HepG2 (cell line): ENCODE results near the gene OPN1SW. TPM values are rescaled to one million over a fixed set of nuclear protein-coding genes. Genes with fewer than 3 reads are reported as not detected.
A peak's percentile ranks its signal among the peaks of the same experiment; 100 is the strongest.

Experiments
- DR1 ChIP-seq: sonication (generic); formaldehyde crosslinking; IDR thresholded peaks from 2 replicates; pipeline ENCODE4 v1.8.0; 2021; ENCODE audit warnings: mild to moderate bottlenecking, missing genetic modification reagents, inconsistent platforms
- IRX3 ChIP-seq: sonication (generic); formaldehyde crosslinking; IDR thresholded peaks from 2 replicates; pipeline ENCODE4 v1.8.1; 2023; ENCODE audit warnings: mild to moderate bottlenecking, low read depth, missing genetic modification reagents, borderline replicate concordance
- MED1 ChIP-seq: sonication (generic); formaldehyde crosslinking; IDR thresholded peaks from 2 replicates; pipeline ENCODE4 v1.4.0; 2020; ENCODE audit warnings: missing genetic modification reagents
- MZF1 ChIP-seq: sonication (generic); formaldehyde crosslinking; IDR thresholded peaks from 2 replicates; pipeline ENCODE4 v1.8.1; 2023; ENCODE audit warnings: mild to moderate bottlenecking, missing genetic modification reagents, borderline replicate concordance
- NAIF1 ChIP-seq: sonication (generic); formaldehyde crosslinking; IDR thresholded peaks from 2 replicates; pipeline ENCODE4 v1.5.0; 2020; ENCODE audit warnings: mild to moderate bottlenecking, missing genetic modification reagents, borderline replicate concordance
- PTBP1 ChIP-seq: fragments of 200-400 bp; formaldehyde crosslinking; IDR thresholded peaks from 2 replicates; pipeline ENCODE4 v1.6.1; 2018; ENCODE audit warnings: low read length, low read depth; ENCODE audit not compliant: poor library complexity, severe bottlenecking
- RFX3 ChIP-seq: IDR thresholded peaks from 2 replicates; pipeline ENCODE4 v1.6.1; 2016; ENCODE audit warnings: missing biosample characterization, missing genetic modification reagents
- RXRB ChIP-seq: IDR thresholded peaks from 2 replicates; pipeline ENCODE4 v1.6.1; 2016; ENCODE audit warnings: borderline replicate concordance, missing genetic modification reagents, missing compliant biosample characterization
- ZNF225 ChIP-seq: sonication (generic); formaldehyde crosslinking; IDR thresholded peaks from 2 replicates; pipeline ENCODE4 v1.4.0; 2020; ENCODE audit warnings: mild to moderate bottlenecking, missing genetic modification reagents
- ZNF670 ChIP-seq: sonication (generic); formaldehyde crosslinking; IDR thresholded peaks from 2 replicates; pipeline ENCODE4 v1.8.0; 2022; ENCODE audit warnings: mild to moderate bottlenecking, missing genetic modification reagents, borderline replicate concordance
- ZNF746 ChIP-seq: sonication (generic); formaldehyde crosslinking; IDR thresholded peaks from 2 replicates; pipeline ENCODE4 v1.8.0; 2022; ENCODE audit warnings: mild to moderate bottlenecking, missing genetic modification reagents
- polyA plus RNA-seq, 8 experiments: library from polyadenylated mRNA; depleted of rRNA in 3 of 8; stranded (reverse) in 7 of 8; unstranded in 1 of 8; fragments of >200 nt; fragmentation: Illumina TruSeq in 4 of 8; extraction: Trizol in 4 of 8; gene quantifications; 2 replicates each; pipeline versions ENCODE4 v1.2.1 to v1.2.3, GENCODE V29; 2011 to 2016; ENCODE audit warnings: low read depth in 4 of 8, missing spikeins in 1 of 8, mixed read lengths in 1 of 8; ENCODE audit not compliant: insufficient read depth in 1 of 8
- total RNA-seq, 5 experiments: library from RNA; depleted of rRNA; stranded (reverse); fragments of >200 nt; fragmentation: Illumina TruSeq; extraction: Trizol; gene quantifications; 2 replicates each; pipeline ENCODE4 v1.2.3, GENCODE V29; 2016; ENCODE audit warnings: low read depth in 1 of 5
- TF ChIP-seq, protein P1 (sequence below): sonication (generic); formaldehyde crosslinking; IDR thresholded peaks from 2 replicates; pipeline ENCODE4 v1.8.1; 2023; ENCODE audit warnings: mild to moderate bottlenecking, inconsistent platforms, moderate library complexity, missing genetic modification reagents, borderline replicate concordance
- TF ChIP-seq, protein P2 (sequence below): sonication (generic); formaldehyde crosslinking; IDR thresholded peaks from 2 replicates; pipeline ENCODE4 v1.5.1; 2020; ENCODE audit warnings: missing genetic modification reagents, mild to moderate bottlenecking, borderline replicate concordance
- TF ChIP-seq, protein P3 (sequence below): sonication (generic); formaldehyde crosslinking; IDR thresholded peaks from 2 replicates; pipeline ENCODE4 v1.4.0; 2020; ENCODE audit warnings: mild to moderate bottlenecking, missing genetic modification reagents
- TF ChIP-seq, protein P4 (sequence below): sonication (generic); formaldehyde crosslinking; IDR thresholded peaks from 2 replicates; pipeline ENCODE4 v1.9.0; 2021; ENCODE audit warnings: missing genetic modification reagents, mild to moderate bottlenecking, borderline replicate concordance
- TF ChIP-seq, protein P5 (sequence below): sonication (generic); formaldehyde crosslinking; IDR thresholded peaks from 2 replicates; pipeline ENCODE4 v1.8.0; 2022; ENCODE audit warnings: missing genetic modification reagents, mild to moderate bottlenecking, borderline replicate concordance
- TF ChIP-seq, protein P6 (sequence below): sonication (generic); formaldehyde crosslinking; IDR thresholded peaks from 2 replicates; pipeline ENCODE4 v1.4.0; 2020; ENCODE audit warnings: missing genetic modification reagents

OPN1SW gene
- total and polyA plus RNA-seq, 2 of the 13 experiments (the other 11 are each of a cell fraction or from before 2014, with no cell fraction given) = not detected

DNA sequence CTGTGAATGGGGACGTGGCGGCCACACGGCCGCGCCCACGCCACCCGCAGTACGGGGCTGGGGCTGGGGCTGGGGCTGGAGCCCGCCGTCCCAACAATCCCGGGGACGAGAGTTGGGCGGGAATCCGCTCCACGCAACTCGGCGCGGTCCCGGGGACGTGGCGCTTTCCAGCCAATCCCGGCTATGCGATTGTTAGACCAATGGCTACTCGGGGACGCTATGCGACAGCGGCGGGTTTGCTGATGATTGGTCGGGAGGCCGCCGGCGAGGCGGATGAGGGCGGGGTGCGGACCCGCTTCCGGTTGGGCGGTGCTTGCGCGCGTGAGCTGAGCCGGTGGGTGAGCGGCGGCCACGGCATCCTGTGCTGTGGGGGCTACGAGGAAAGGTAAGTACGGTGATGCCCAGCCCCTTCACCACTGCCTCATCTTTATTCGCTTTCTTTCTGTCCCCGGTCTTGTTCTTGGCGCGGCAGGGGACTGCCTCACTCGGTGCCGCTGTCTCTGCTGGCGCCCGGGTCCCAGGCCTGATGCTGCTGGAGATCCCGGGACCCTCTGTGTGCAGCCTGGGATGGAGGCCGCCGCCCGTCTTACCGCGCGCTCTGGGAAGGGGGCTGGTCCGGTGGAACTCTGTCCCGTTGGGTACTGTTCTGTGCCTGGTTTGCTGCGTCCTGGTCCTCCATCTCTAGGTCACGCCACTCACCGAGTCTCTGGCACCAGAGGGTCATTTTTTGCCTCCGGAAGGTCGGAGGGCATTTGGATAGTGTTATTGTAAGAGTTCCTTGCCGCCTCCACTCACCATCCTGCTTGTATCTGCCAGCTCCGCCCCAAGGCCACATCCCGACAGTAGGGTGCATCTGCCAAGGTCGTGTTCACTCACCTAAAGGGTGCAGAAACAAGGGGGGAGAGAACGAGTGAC, 36.3 kb downstream of the OPN1SW start, which contains the start of gene CALU (continued):
- TF ChIP-seq, protein P1, sequence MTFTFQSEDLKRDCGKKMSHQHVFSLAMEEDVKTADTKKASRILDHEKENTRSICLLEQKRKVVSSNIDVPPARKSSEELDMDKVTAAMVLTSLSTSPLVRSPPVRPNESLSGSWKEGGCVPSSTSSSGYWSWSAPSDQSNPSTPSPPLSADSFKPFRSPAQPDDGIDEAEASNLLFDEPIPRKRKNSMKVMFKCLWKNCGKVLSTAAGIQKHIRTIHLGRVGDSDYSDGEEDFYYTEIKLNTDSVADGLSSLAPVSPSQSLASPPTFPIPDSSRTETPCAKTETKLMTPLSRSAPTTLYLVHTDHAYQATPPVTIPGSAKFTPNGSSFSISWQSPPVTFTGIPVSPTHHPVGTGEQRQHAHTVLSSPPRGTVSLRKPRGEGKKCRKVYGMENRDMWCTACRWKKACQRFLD (CRISPR knock-in tag) = peak; percentile 67; the same call in 1 of the 2 replicates
- TF ChIP-seq RXRB (CRISPR knock-in tag) (peak; percentile 43; the same call in 1 of the 2 replicates), DR1 (0 out of 2 replicates have a peak, but pooled peaks have one; percentile 45), MZF1 (CRISPR knock-in tag) (peak; percentile 33; the same call in 1 of the 2 replicates), ZNF746 (CRISPR knock-in tag) (no peak; the same call in none of the 2 replicates), RFX3 (CRISPR knock-in tag) (no peak), ZNF225 (CRISPR knock-in tag) (no peak; the same call in 1 of the 2 replicates), PTBP1 (no peak), IRX3 (CRISPR knock-in tag) (0 out of 2 replicates have a peak, but pooled peaks have one; percentile 60), NAIF1 (CRISPR knock-in tag) (0 out of 2 replicates have a peak, but pooled peaks have one; percentile 53), ZNF670 (CRISPR knock-in tag) (no peak; the same call in 1 of the 2 replicates), MED1 (CRISPR knock-in tag) (peak; percentile 58; the same call in 1 of the 2 replicates)
- TF ChIP-seq, protein P2, sequence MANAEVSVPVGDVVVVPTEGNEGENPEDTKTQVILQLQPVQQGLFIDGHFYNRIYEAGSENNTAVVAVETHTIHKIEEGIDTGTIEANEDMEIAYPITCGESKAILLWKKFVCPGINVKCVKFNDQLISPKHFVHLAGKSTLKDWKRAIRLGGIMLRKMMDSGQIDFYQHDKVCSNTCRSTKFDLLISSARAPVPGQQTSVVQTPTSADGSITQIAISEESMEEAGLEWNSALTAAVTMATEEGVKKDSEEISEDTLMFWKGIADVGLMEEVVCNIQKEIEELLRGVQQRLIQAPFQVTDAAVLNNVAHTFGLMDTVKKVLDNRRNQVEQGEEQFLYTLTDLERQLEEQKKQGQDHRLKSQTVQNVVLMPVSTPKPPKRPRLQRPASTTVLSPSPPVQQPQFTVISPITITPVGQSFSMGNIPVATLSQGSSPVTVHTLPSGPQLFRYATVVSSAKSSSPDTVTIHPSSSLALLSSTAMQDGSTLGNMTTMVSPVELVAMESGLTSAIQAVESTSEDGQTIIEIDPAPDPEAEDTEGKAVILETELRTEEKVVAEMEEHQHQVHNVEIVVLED = peak; percentile 85
- TF ChIP-seq, protein P3, sequence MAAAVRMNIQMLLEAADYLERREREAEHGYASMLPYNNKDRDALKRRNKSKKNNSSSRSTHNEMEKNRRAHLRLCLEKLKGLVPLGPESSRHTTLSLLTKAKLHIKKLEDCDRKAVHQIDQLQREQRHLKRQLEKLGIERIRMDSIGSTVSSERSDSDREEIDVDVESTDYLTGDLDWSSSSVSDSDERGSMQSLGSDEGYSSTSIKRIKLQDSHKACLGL = peak; percentile 92
- TF ChIP-seq, protein P4, sequence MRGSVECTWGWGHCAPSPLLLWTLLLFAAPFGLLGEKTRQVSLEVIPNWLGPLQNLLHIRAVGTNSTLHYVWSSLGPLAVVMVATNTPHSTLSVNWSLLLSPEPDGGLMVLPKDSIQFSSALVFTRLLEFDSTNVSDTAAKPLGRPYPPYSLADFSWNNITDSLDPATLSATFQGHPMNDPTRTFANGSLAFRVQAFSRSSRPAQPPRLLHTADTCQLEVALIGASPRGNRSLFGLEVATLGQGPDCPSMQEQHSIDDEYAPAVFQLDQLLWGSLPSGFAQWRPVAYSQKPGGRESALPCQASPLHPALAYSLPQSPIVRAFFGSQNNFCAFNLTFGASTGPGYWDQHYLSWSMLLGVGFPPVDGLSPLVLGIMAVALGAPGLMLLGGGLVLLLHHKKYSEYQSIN = peak; percentile 58; the same call in 1 of the 2 replicates
- TF ChIP-seq, protein P5, sequence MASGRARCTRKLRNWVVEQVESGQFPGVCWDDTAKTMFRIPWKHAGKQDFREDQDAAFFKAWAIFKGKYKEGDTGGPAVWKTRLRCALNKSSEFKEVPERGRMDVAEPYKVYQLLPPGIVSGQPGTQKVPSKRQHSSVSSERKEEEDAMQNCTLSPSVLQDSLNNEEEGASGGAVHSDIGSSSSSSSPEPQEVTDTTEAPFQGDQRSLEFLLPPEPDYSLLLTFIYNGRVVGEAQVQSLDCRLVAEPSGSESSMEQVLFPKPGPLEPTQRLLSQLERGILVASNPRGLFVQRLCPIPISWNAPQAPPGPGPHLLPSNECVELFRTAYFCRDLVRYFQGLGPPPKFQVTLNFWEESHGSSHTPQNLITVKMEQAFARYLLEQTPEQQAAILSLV = peak; percentile 91
- TF ChIP-seq, protein P6, sequence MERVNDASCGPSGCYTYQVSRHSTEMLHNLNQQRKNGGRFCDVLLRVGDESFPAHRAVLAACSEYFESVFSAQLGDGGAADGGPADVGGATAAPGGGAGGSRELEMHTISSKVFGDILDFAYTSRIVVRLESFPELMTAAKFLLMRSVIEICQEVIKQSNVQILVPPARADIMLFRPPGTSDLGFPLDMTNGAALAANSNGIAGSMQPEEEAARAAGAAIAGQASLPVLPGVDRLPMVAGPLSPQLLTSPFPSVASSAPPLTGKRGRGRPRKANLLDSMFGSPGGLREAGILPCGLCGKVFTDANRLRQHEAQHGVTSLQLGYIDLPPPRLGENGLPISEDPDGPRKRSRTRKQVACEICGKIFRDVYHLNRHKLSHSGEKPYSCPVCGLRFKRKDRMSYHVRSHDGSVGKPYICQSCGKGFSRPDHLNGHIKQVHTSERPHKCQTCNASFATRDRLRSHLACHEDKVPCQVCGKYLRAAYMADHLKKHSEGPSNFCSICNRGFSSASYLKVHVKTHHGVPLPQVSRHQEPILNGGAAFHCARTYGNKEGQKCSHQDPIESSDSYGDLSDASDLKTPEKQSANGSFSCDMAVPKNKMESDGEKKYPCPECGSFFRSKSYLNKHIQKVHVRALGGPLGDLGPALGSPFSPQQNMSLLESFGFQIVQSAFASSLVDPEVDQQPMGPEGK (CRISPR knock-in tag) = peak; percentile 56
